AG04450 (cell line): ENCODE data around the gene LRCOL1. TPM values are rescaled to one million over a fixed set of nuclear protein-coding genes. Genes with fewer than 3 reads are reported as not detected.
A peak's percentile ranks its signal among the peaks of the same experiment; 100 is the strongest.
"Not testable (repeated sequence)": the region's sequence is repeated elsewhere in the genome, so short reads cannot be mapped to it uniquely, and the experiment has no call there.

Experiments used
- CTCF ChIA-PET: fragments of 300-600, 350-600 bp; formaldehyde crosslinking; extraction: SDS; loops from one replicate; lab custom pipeline; 2022; ENCODE audit warnings: antibody characterized with exemption, inconsistent platforms; lab: Charles Lee
- POLR2A ChIA-PET: fragments of 350-600 bp; formaldehyde crosslinking; extraction: SDS; loops from one replicate; lab custom pipeline; 2021; ENCODE audit warnings: antibody characterized with exemption, inconsistent platforms; lab: Yijun Ruan, JAX
- DNase-seq: peaks from one replicate; pipeline ENCODE4 v3.0.0-alpha.2; 2011; ENCODE audit warnings: low read depth, low spot score
- H3K27ac ChIP-seq: one replicate; pipeline ENCODE4 v1.5.1; 2012; ENCODE audit warnings: low read depth, low read length, control low read depth
- H3K27me3 ChIP-seq: one replicate; pipeline ENCODE4 v1.6.0; 2012; ENCODE audit warnings: low read length; ENCODE audit not compliant: control insufficient read depth, insufficient read depth
- H3K4me3 ChIP-seq: 2 replicates; pipeline ENCODE4 v1.5.1; 2011; ENCODE audit warnings: mild to moderate bottlenecking, low read depth, low read length, control low read depth
- H3K9me3 ChIP-seq: 2 replicates; pipeline ENCODE4 v1.5.1; 2012; ENCODE audit warnings: low read length; ENCODE audit not compliant: control insufficient read depth, insufficient read depth
- CTCF ChIP-seq: IDR thresholded peaks from 2 replicates; pipeline ENCODE4 v1.5.1; 2011; ENCODE audit warnings: low read depth, low read length, control low read depth, inconsistent platforms
- polyA plus RNA-seq: library from polyadenylated mRNA; depleted of rRNA; stranded (reverse); fragments of >200 nt; gene quantifications from 2 replicates; pipeline ENCODE4 v1.2.3, GENCODE V29; 2011

The LRCOL1 gene
- polyA plus RNA-seq, 1 experiment: 0.11 TPM

- H3K9me3 ChIP-seq: no peaks in the 10 kb centered on the region; the same call in 1 of the 2 replicates
- no peak overlapping the region for H3K4me3 ChIP-seq
- peaks cover 56% of the 10 kb centered on the region for H3K27me3 ChIP-seq
- DNase-seq: no peak
- ChIA-PET CTCF (interaction anchor here (4.0 kb wide), 1 partner anchor 12 kb away, joined by 17 read pairs; no protein-coding TSS in a partner anchor), POLR2A (no interaction called here)
- no peak overlapping the region for H3K27ac ChIP-seq
- no peak for TF ChIP-seq CTCF
Observed at GRCh38 chr12:132602572-132603239, 7.7 kb downstream of the LRCOL1 start.

GRCh38 chr12:132601171-132601883 is 9.1 kb downstream of the LRCOL1 start:
- peaks cover under 1% of the 10 kb centered on the region; the same call in 1 of the 2 replicates for H3K9me3 ChIP-seq
- no peak for DNase-seq
- CTCF ChIA-PET: interaction anchor here (1.0 to 4.0 kb wide), 3 partner anchors 13 to 38 kb away, joined by 3 to 17 read pairs (median 9); no protein-coding TSS in a partner anchor

GRCh38 chr12:132600048-132601032 is 10.0 kb downstream of the LRCOL1 start:
- peaks cover 5% of the 10 kb centered on the region; the same call in 1 of the 2 replicates for H3K9me3 ChIP-seq
- H3K4me3 ChIP-seq: peak overlapping the region; percentile 49
- H3K27ac ChIP-seq: no peak overlapping the region
- CTCF ChIA-PET: interaction anchor here (1.0 to 4.0 kb wide), 6 partner anchors 9 to 39 kb away, joined by 3 to 17 read pairs (median 6); partner anchors contain the start of gene LRCOL1
- peaks cover 35% of the 10 kb centered on the region for H3K27me3 ChIP-seq
- DNase-seq: no peak
- peak; percentile 83 for TF ChIP-seq CTCF
- POLR2A ChIA-PET: interaction anchor here (0.7 kb wide), 1 partner anchor 14 kb away, joined by 3 read pairs; no protein-coding TSS in a partner anchor

More at GRCh38 chr12:132601171-132601883, 9.1 kb downstream of the LRCOL1 start:
- POLR2A ChIA-PET: no interaction called here
- no peak for TF ChIP-seq CTCF
- Histone ChIP-seq H3K27ac (no peak overlapping the region), H3K4me3 (no peak overlapping the region; the same call in 1 of the 2 replicates), H3K27me3 (peaks cover 45% of the 10 kb centered on the region)

- ChIA-PET POLR2A (interaction anchor here (0.6 kb wide), 1 partner anchor 98 kb away, joined by 9 read pairs; no protein-coding TSS in a partner anchor), CTCF (interaction anchor here (0.7 to 2.5 kb wide), 5 partner anchors 10 to 39 kb away, joined by 4 to 9 read pairs (median 6); partner anchors contain the start of gene LRCOL1)
- H3K27ac ChIP-seq: not testable (repeated sequence)
Observed at GRCh38 chr12:132599502-132599901, 10.9 kb downstream of the LRCOL1 start.

More at GRCh38 chr12:132599502-132599901, 10.9 kb downstream of the LRCOL1 start:
- H3K4me3 ChIP-seq, DNase-seq, H3K9me3 ChIP-seq: not testable (repeated sequence)
- H3K27me3 ChIP-seq: peaks cover 28% of the 10 kb centered on the region
